ENCODE results near the gene GABRG3.

GRCh38 chr15:27039152-27039551, 68.2 kb downstream of the GABRG3 start:
- TF ChIP-seq CTCF (IDR thresholded peaks at IDR 0.05) (no peak), POLR2A (IDR thresholded peaks at IDR 0.05) (no peak)
